OCI-LY7 (cell line): ENCODE data around the gene AHCYL1. TPM values are rescaled to one million over a fixed set of nuclear protein-coding genes. Genes with fewer than 3 reads are reported as not detected.

Experiments used
- BruUV-seq: library from RNA; stranded (reverse); fragments of 400-500 nt; replicated peaks from 2 replicates; lab custom pipeline; 2021; lab: Mats Ljungman, UMichigan
- CTCF ChIA-PET: fragments of 300-600 bp; sonication (Branson Sonifier 250); formaldehyde crosslinking; loops from one replicate; lab custom pipeline; 2022; ENCODE audit warnings: antibody characterized with exemption; ENCODE audit not compliant: unreplicated experiment; lab: Charles Lee
- POLR2A ChIA-PET: fragments of 300-600 bp; sonication (Branson Sonifier 250); formaldehyde crosslinking; loops from one replicate; lab custom pipeline; 2022; ENCODE audit warnings: antibody characterized with exemption; lab: Charles Lee
- DNase-seq: peaks from one replicate; pipeline ENCODE4 v3.0.0-alpha.2; 2015; ENCODE audit warnings: low spot score
- H2AFZ ChIP-seq: fragments of 200-600 bp; sonication (generic), shearing (Covaris generic); 2 replicates; pipeline ENCODE4 v1.6.1; 2014; ENCODE audit warnings: mild to moderate bottlenecking, antibody characterized with exemption, low read length, moderate library complexity
- H3K27ac ChIP-seq: fragments of 200-600 bp; sonication (generic); 2 replicates; pipeline ENCODE4 v1.5.1; 2014; ENCODE audit warnings: mixed run types, low read depth, mild to moderate bottlenecking, moderate library complexity, low read length, inconsistent platforms; ENCODE audit not compliant: poor library complexity, severe bottlenecking
- H3K36me3 ChIP-seq: fragments of 200-600 bp; sonication (generic); 2 replicates; pipeline ENCODE4 v1.6.1; 2014; ENCODE audit warnings: mild to moderate bottlenecking, antibody characterized with exemption, low read length, moderate library complexity, mixed read lengths; ENCODE audit not compliant: insufficient read depth
- H3K4me1 ChIP-seq: fragments of 200-600 bp; sonication (generic); 2 replicates; pipeline ENCODE4 v1.5.1; 2014; ENCODE audit warnings: mild to moderate bottlenecking, low read length; ENCODE audit not compliant: insufficient read depth, poor library complexity, severe bottlenecking
- H3K4me2 ChIP-seq: fragments of 200-600 bp; sonication (generic); 2 replicates; pipeline ENCODE4 v1.6.1; 2014; ENCODE audit warnings: mild to moderate bottlenecking, low read length
- H3K4me3 ChIP-seq: fragments of 200-600 bp; sonication (generic); 2 replicates; pipeline ENCODE4 v1.5.1; 2014; ENCODE audit warnings: mild to moderate bottlenecking, low read depth, low read length; ENCODE audit not compliant: poor library complexity, severe bottlenecking
- H3K79me2 ChIP-seq: fragments of 200-600 bp; sonication (generic); 2 replicates; pipeline ENCODE4 v1.6.1; 2016; ENCODE audit warnings: low read depth, mild to moderate bottlenecking, low read length, moderate library complexity, mixed read lengths; ENCODE audit not compliant: insufficient read depth
- H3K9me2 ChIP-seq: fragments of 200-600 bp; sonication (generic); 2 replicates; pipeline ENCODE4 v1.6.1; 2016; ENCODE audit warnings: mild to moderate bottlenecking, low read length, mixed read lengths; ENCODE audit not compliant: insufficient read depth
- H3K9me3 ChIP-seq: fragments of 200-600 bp; sonication (generic); 2 replicates; pipeline ENCODE4 v1.6.1; 2014; ENCODE audit warnings: mild to moderate bottlenecking, mixed run types, low read length, mixed read lengths
- H4K20me1 ChIP-seq: fragments of 200-600 bp; sonication (generic); 2 replicates; pipeline ENCODE4 v1.6.1; 2014; ENCODE audit warnings: mild to moderate bottlenecking, antibody characterized with exemption, low read length, moderate library complexity, mixed read lengths; ENCODE audit not compliant: insufficient read depth
- EZH2phosphoT487 ChIP-seq: fragments of 200-600 bp; sonication (generic); IDR thresholded peaks from 2 replicates; pipeline ENCODE4 v1.6.1; 2018; ENCODE audit warnings: low read depth, borderline replicate concordance, mild to moderate bottlenecking, mixed run types, antibody characterized with exemption, low read length, moderate library complexity, mixed read lengths
- intact Hi-C: fragments of 100-400 bp; cut with micrococcal nuclease; formaldehyde crosslinking; loops from one replicate; pipeline ENCODE4 v1.10.0; 2022; ENCODE audit not compliant: unreplicated experiment
- total RNA-seq, 2 experiments: library from RNA; depleted of rRNA in 1 of 2; stranded (reverse); fragments of >200 nt in 1 of 2; shearing (Covaris generic) in 1 of 2; gene quantifications; 2 replicates each; pipeline ENCODE4 v1.2.3, GENCODE V29; 2014 to 2022
- TF ChIP-seq, protein P1 (sequence below): fragments of 200-600 bp; sonication (generic); conservative IDR thresholded peaks from 2 replicates; pipeline ENCODE4 v1.5.1; 2014; ENCODE audit warnings: mild to moderate bottlenecking, antibody characterized with exemption, low read length, moderate library complexity, mixed read lengths

The AHCYL1 gene
- total RNA-seq, 2 experiments from 2014 or later: 20.5 to 45.5 TPM

DNA sequence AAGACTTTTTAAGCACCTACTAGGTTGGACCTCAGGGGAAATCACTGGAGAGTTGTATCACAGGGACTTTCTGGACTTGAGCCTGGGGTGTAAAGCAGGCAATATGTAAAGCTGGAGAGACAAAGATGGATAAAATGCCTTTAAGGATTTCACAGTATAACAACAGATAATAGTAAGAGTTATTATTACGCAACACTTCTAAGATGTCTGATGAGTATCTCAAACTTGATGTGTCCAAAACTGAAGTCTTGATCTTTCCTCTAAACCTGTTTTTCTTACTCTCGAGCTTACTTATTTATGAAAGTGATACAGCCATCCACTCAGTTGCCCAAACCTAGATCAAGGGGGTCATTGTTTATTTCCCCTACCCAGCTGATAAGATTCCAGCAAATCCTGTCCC, 47.8 kb downstream of the AHCYL1 start:
- ChIA-PET CTCF (no interaction called here), POLR2A (interaction anchor here (0.8 kb wide), 1 partner anchor 56 kb away, joined by 3 read pairs; no protein-coding TSS in a partner anchor)
- no peaks in the 10 kb centered on the region for H3K9me3 ChIP-seq
- H4K20me1 ChIP-seq: no peaks in the 10 kb centered on the region
- H3K4me3 ChIP-seq: no peak overlapping the region
- no peak overlapping the region for H3K4me2 ChIP-seq
- no peak overlapping the region for H3K27ac ChIP-seq
- H3K79me2 ChIP-seq: peaks cover 27% of the 10 kb centered on the region
- no peak for DNase-seq
- H3K36me3 ChIP-seq: peaks cover 7% of the 10 kb centered on the region; the same call in 1 of the 2 replicates
- intact Hi-C loops: no loop called here
- no peaks in the 10 kb centered on the region for H3K9me2 ChIP-seq
- no TSS peak for BruUV-seq
- peak overlapping the region; percentile 85; the same call in 1 of the 2 replicates for H2AFZ ChIP-seq
- TF ChIP-seq, protein P1, sequence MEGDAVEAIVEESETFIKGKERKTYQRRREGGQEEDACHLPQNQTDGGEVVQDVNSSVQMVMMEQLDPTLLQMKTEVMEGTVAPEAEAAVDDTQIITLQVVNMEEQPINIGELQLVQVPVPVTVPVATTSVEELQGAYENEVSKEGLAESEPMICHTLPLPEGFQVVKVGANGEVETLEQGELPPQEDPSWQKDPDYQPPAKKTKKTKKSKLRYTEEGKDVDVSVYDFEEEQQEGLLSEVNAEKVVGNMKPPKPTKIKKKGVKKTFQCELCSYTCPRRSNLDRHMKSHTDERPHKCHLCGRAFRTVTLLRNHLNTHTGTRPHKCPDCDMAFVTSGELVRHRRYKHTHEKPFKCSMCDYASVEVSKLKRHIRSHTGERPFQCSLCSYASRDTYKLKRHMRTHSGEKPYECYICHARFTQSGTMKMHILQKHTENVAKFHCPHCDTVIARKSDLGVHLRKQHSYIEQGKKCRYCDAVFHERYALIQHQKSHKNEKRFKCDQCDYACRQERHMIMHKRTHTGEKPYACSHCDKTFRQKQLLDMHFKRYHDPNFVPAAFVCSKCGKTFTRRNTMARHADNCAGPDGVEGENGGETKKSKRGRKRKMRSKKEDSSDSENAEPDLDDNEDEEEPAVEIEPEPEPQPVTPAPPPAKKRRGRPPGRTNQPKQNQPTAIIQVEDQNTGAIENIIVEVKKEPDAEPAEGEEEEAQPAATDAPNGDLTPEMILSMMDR: no peak
- no peak for TF ChIP-seq EZH2phosphoT487
- peaks cover 37% of the 10 kb centered on the region for H3K4me1 ChIP-seq

DNA sequence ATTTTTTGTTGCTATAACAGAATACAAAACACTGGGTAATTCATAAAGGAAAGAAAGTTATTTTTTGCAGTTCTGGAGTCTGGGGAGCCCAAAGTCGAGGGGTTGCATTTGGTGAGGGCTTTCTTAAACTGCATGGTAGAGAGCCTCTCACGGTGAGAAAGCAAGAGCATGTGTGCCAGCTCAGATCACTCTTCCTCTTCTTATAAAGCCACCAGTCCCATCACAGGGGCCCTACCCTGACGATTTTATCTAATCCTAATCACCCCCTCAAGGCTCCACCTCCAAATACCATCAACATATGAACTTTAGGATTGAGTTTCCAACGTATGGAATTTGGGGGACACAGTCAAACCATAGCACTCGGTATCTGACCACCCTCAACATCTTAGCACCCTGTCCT, 48.9 kb downstream of the AHCYL1 start:
- BruUV-seq: no TSS peak
- H3K79me2 ChIP-seq: peaks cover 31% of the 10 kb centered on the region
- H3K4me2 ChIP-seq: peak overlapping the region; percentile 76; the same call in 1 of the 2 replicates
- peaks cover 16% of the 10 kb centered on the region for H3K36me3 ChIP-seq
- intact Hi-C loops: no loop called here
- H3K4me3 ChIP-seq: no peak overlapping the region
- TF ChIP-seq EZH2phosphoT487: no peak
- TF ChIP-seq, protein P1: no peak
- CTCF ChIA-PET: no interaction called here
- H4K20me1 ChIP-seq: no peaks in the 10 kb centered on the region
- DNase-seq: no peak
- H3K4me1 ChIP-seq: peaks cover 37% of the 10 kb centered on the region
- H2AFZ ChIP-seq: peak overlapping the region; percentile 85
- H3K27ac ChIP-seq: no peak overlapping the region
- POLR2A ChIA-PET: no interaction called here
- H3K9me3 ChIP-seq: no peaks in the 10 kb centered on the region
- H3K9me2 ChIP-seq: no peaks in the 10 kb centered on the region

DNA sequence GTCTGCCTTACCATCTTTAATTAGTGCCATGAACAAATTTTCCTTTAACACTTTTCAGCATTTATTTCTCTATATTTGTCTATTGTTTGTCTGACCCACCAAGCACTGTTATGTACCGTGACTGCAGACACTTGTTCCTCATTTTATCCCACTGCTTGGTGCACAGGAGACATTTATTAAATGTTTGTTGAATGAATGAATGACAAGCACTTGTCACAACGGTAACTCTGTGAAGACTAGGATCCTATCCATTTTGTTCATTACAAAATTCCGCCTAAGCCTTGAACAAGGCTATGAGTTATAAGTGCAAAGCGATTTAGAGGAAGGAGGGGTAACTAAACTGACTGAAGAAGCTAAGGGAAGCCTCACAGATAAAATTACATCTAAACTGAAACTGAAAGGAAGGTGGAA, 49.5 kb downstream of the AHCYL1 start:
- ChIA-PET POLR2A (interaction anchor here (0.9 to 1.8 kb wide), 6 partner anchors 18 to 305 kb away, joined by 3 to 7 read pairs (median 3); partner anchors contain the start of gene RBM15), CTCF (no interaction called here)
- intact Hi-C loops: no loop called here
- no peak for TF ChIP-seq EZH2phosphoT487
- TF ChIP-seq, protein P1: no peak
- Histone ChIP-seq H3K9me3 (no peaks in the 10 kb centered on the region), H3K79me2 (peaks cover 31% of the 10 kb centered on the region), H2AFZ (peak overlapping the region; percentile 85), H3K4me1 (peaks cover 37% of the 10 kb centered on the region), H3K36me3 (peaks cover 23% of the 10 kb centered on the region), H3K9me2 (no peaks in the 10 kb centered on the region), H3K4me2 (peak overlapping the region; percentile 76), H3K27ac (peak overlapping the region; percentile 22), H3K4me3 (peak overlapping the region; percentile 95), H4K20me1 (no peaks in the 10 kb centered on the region)
- no peak for DNase-seq
- BruUV-seq: TSS peak; percentile 86
